Measurements from ENCODE around the gene CD6. TPM values are rescaled to one million over a fixed set of nuclear protein-coding genes. Genes with fewer than 3 reads are reported as not detected.

Gene CD6
- polyA plus RNA-seq, 1 donor (not counting 4 experiments of a cell fraction or from before 2014, with no cell fraction given) = 0.03 TPM

GRCh38 chr11:60937811-60938210 lies 33.7 kb upstream of the CD6 start:
- H3K4me2 ChIP-seq (ENCODE audit: control insufficient read depth, extremely low read depth, insufficient read depth, low read depth, low read length) = no peak overlapping the region
- no peak overlapping the region for H2AFZ ChIP-seq (ENCODE audit: control insufficient read depth, low read length)
- H4K20me1 ChIP-seq (ENCODE audit: control insufficient read depth, extremely low read depth, insufficient read depth, low read length) = no peaks in the 10 kb centered on the region
- DNase-seq (ENCODE audit: low read depth, low spot score) = no peak
- TF ChIP-seq, protein P1, sequence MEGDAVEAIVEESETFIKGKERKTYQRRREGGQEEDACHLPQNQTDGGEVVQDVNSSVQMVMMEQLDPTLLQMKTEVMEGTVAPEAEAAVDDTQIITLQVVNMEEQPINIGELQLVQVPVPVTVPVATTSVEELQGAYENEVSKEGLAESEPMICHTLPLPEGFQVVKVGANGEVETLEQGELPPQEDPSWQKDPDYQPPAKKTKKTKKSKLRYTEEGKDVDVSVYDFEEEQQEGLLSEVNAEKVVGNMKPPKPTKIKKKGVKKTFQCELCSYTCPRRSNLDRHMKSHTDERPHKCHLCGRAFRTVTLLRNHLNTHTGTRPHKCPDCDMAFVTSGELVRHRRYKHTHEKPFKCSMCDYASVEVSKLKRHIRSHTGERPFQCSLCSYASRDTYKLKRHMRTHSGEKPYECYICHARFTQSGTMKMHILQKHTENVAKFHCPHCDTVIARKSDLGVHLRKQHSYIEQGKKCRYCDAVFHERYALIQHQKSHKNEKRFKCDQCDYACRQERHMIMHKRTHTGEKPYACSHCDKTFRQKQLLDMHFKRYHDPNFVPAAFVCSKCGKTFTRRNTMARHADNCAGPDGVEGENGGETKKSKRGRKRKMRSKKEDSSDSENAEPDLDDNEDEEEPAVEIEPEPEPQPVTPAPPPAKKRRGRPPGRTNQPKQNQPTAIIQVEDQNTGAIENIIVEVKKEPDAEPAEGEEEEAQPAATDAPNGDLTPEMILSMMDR (optimal IDR thresholded peaks at IDR 0.05 in 1 of 3, IDR thresholded peaks at IDR 0.05 in 1 of 3, conservative IDR thresholded peaks at IDR 0.05 in 1 of 3; ENCODE audit: extremely low read depth in 1 of 3, insufficient read depth in 2 of 3, low read length in 3 of 3) = no peak
- no peak for TF ChIP-seq EZH2 (IDR thresholded peaks at IDR 0.05; ENCODE audit: low read length)
- peaks cover 0 to 9% of the 10 kb centered on the region in 2 experiments for H3K36me3 ChIP-seq (ENCODE audit: control insufficient read depth in 2 of 2, extremely low read depth in 1 of 2, insufficient read depth in 2 of 2, low read length in 2 of 2)
- H3K27me3 ChIP-seq (ENCODE audit: control insufficient read depth, extremely low read depth, insufficient read depth, low read length) = no peaks in the 10 kb centered on the region
- H3K9me1 ChIP-seq (ENCODE audit: control insufficient read depth, extremely low read depth, insufficient read depth, low read length) = no peaks in the 10 kb centered on the region
- H3K79me2 ChIP-seq (ENCODE audit: control insufficient read depth, insufficient read depth, low read length) = no peaks in the 10 kb centered on the region
- H3K4me3 ChIP-seq (ENCODE audit: control insufficient read depth in 2 of 3, extremely low read depth in 1 of 3, insufficient read depth in 2 of 3, low read depth in 1 of 3, low read length in 3 of 3) = no peak overlapping the region
- H3K27ac ChIP-seq (ENCODE audit: control insufficient read depth, insufficient read depth, low read length) = no peak overlapping the region
- H3K9ac ChIP-seq (ENCODE audit: control insufficient read depth, extremely low read depth, insufficient read depth, low read length) = no peak overlapping the region
- no peak for FAIRE-seq
- peaks cover 11% of the 10 kb centered on the region for H3K4me1 ChIP-seq (ENCODE audit: control insufficient read depth, extremely low read depth, insufficient read depth, low read length)
- H3K9me3 ChIP-seq (ENCODE audit: control insufficient read depth, low read depth, low read length) = no peaks in the 10 kb centered on the region
- dilution Hi-C loops (cut with MboI; ENCODE audit: extremely low pct_ligation_motif_present, low sequenced_read_pairs) = no loop called here

- no peak overlapping the region for H3K4me3 ChIP-seq (ENCODE audit: control insufficient read depth in 2 of 3, extremely low read depth in 1 of 3, insufficient read depth in 2 of 3, low read depth in 1 of 3, low read length in 3 of 3)
- H3K9me1 ChIP-seq (ENCODE audit: control insufficient read depth, extremely low read depth, insufficient read depth, low read length) = no peaks in the 10 kb centered on the region
- no peak for FAIRE-seq
- no peaks in the 10 kb centered on the region for H3K27me3 ChIP-seq (ENCODE audit: control insufficient read depth, extremely low read depth, insufficient read depth, low read length)
- H3K9ac ChIP-seq (ENCODE audit: control insufficient read depth, extremely low read depth, insufficient read depth, low read length) = no peak overlapping the region
- no peak for TF ChIP-seq EZH2 (IDR thresholded peaks at IDR 0.05; ENCODE audit: low read length)
- TF ChIP-seq, protein P1 (optimal IDR thresholded peaks at IDR 0.05 in 1 of 3, IDR thresholded peaks at IDR 0.05 in 1 of 3, conservative IDR thresholded peaks at IDR 0.05 in 1 of 3; ENCODE audit: extremely low read depth in 1 of 3, insufficient read depth in 2 of 3, low read length in 3 of 3) = no peak
- H4K20me1 ChIP-seq (ENCODE audit: control insufficient read depth, extremely low read depth, insufficient read depth, low read length) = no peaks in the 10 kb centered on the region
- DNase-seq (ENCODE audit: low read depth, low spot score) = no peak
- H3K27ac ChIP-seq (ENCODE audit: control insufficient read depth, insufficient read depth, low read length) = no peak overlapping the region
- peaks cover 0 to 8% of the 10 kb centered on the region in 2 experiments for H3K36me3 ChIP-seq (ENCODE audit: control insufficient read depth in 2 of 2, extremely low read depth in 1 of 2, insufficient read depth in 2 of 2, low read length in 2 of 2)
- no peak overlapping the region for H3K4me2 ChIP-seq (ENCODE audit: control insufficient read depth, extremely low read depth, insufficient read depth, low read depth, low read length)
- H3K4me1 ChIP-seq (ENCODE audit: control insufficient read depth, extremely low read depth, insufficient read depth, low read length) = peaks cover 18% of the 10 kb centered on the region
- no peaks in the 10 kb centered on the region for H3K79me2 ChIP-seq (ENCODE audit: control insufficient read depth, insufficient read depth, low read length)
- H2AFZ ChIP-seq (ENCODE audit: control insufficient read depth, low read length) = no peak overlapping the region
- dilution Hi-C loops (cut with MboI; ENCODE audit: extremely low pct_ligation_motif_present, low sequenced_read_pairs) = no loop called here
- H3K9me3 ChIP-seq (ENCODE audit: control insufficient read depth, low read depth, low read length) = no peaks in the 10 kb centered on the region
Measured at GRCh38 chr11:60938500-60938899, 33.0 kb upstream of the CD6 start.

Data from keratinocyte (primary cell).